DMS79 treated with DMSO at 0.1 percent for 48 hours (cell line): ENCODE data around the gene SPATS2L.

ENCODE experiments used
- DNase-seq: peaks from one replicate; lab custom pipeline; 2025; lab: John Stamatoyannopoulos, UW

Gene SPATS2L

DNA sequence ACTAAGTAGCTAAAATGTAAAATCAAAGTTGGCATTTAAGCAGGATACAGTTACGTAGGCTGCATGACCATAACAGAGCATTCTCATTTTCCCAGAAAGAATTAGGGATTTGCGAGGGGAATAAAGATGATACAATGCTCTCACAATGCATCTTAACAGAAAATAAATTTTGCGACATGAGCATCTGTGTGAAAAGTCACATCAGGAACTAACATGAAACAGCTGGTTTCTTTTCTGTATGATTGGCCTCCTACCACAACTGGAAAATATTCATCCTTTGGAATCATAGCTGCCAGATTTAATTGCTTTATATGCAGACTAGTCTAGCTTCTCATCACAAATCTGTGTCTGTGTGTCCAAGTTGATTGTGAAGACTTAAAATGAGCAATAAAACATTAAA, 137.4 kb downstream of the SPATS2L start:
- DNase-seq = no peak

DNA sequence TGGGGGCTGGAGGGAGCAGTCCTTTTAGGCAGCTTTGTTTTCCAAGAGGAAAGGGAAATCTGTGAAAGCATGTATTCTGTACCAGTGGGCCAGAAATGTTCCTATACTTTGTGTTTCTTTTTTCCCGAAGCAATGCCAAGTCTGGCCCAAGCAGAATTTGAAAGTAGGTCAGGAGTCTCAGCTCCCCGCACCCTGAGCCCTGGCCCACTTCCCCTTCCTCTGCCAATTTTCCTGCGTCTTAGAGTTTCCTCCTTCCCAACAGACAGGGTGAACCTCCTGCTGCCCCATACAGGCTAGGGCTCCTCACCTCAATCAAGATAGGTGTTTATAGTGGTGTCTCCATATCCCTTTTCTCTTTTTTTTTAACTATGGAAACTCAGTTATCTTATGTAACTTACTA, 138.0 kb downstream of the SPATS2L start:
- no peak for DNase-seq

DNA sequence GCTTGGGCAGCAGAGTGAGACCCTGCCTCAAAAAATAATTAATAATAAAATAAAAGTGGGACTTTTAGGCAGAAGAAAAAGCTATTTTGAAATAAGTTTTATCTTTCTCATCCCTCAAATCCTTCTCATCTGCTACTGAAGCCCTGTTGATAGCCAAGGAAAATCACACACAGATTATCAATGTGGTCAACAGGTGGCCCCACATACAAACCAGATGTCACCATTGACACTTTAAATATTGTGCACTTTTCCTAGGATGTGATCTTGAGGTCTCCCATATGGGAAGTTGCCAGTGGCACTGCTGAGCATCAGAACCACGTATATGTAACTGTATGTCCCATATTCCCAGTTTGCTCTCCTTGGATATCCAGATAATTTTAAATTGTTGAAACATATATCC, 138.8 kb downstream of the SPATS2L start:
- DNase-seq = no peak

DNA sequence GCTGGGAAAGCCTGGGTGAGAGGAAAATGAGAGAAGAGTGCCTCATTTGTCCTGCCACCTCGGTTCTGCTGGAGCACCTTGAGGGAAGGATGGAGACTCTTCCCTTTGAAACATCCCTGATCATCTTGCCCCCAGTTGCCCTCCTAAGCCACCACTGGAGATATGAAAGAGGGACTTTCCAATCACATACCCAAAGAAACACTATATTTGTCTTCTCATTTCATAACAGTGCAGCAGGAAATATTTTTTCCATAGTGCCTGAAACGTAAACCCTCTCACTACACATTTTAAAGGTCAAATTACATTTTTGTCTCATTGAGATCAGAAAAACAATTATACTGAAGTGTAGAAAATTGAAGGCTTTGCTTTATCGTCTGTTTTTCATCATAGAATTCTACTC, 140.1 kb downstream of the SPATS2L start:
- no peak for DNase-seq

DNA sequence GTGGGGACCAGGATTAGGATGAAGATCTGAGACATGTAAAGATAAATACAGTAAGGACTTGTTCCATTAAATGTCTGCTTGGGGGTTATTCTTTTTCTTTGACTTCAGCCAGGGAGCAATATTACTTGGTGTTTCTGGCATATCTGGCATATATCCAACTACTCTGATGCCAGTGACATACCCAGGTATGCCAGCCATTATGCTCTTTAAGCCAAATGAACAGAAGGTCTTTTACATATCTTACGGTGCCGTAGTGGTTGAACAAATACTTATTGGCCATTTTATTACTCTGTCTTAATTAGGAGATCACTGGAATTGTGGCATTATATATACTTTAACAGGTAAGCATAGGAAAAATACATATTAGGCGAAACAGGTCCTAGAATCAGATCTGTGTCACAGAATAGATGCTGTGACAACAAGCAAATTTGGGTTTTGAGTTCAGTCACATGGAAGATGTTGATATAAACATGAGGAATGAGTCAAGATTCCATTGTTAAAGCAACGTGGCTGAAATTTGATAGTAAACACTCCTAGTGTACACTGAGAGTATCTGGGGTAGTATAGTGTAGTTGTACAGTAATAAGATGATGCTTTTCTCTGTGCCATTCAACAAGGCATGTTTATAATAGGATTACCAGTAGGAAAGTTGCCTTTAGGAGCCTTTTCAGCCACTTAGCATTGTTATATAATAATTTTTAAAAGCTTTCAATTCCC, 140.8 kb downstream of the SPATS2L start:
- DNase-seq = peak; percentile 22

DNA sequence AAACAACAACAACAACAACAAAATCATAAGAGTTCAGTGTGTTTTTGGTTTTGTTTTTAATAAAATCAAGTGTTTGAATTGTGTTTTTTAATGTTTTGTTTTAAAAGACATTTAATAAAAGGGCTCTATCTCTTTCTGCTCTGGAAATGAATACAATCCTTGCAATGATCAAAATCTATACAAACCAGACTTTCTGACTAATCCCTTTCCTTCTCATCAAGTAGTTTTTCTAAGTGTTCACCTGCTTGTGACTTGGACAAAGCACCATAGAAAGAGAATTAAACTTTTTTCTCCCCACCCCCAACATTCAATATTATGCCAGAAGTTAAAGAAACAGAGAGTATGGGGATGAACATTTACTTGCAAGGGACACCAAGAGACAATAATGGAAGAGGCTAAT, 142.0 kb downstream of the SPATS2L start:
- no peak for DNase-seq

DNA sequence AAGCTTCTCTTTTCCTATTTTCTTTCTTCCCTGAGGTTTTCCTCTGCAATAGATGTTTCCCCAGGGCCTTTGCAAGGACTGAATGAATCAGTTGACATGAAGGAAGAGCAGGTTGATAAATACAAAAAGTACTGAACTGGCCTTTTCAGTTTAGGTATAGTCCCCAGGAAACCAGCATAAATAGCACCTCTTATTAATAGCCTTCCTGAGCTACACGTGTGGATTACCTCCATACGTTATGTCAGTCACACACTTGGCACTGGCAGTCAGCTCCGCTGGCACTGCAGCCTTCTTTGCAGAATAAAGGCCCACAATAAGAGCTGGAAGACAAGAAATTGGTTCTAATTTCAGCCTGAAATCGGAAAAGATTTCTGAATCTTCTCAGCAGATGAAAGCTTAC, 142.7 kb downstream of the SPATS2L start:
- DNase-seq = no peak

DNA sequence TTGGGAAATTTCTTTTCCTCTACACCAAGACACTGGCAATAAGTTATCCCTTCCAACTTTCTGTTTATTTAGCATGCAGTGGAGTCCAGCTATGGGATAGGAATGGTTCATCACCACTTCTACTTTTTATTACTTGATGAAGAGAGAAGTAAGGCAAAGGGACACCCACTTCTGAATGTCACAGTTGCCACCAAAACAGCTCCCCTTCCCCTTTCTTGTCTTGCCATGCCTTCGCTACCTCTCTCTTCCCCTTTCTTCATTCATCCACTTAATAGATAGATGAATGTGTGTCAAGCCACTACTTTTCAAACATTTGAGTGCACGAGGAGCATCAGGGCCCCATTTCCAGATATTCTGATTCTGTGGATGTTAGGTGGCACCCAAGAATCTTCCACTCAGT, 143.8 kb downstream of the SPATS2L start:
- DNase-seq = no peak

DNA sequence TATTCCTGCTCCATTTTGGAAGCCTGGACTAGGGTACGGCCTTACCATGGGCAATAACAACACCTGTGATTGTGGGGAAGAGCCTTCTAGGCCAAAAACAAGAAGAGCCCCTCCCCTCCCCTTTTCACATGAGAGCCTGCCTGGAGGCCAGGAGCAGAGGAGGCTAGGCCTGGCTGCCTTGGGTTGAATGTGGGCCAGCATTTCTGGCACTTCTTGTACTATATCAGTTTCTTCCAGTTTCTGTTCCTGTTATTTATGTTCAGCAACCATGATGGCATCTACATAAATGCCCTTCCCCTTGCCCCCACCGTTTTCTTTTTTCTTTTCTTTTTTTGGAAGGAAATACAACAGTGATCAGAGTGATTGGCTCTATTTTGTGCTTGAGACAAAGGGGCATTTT, 145.0 kb downstream of the SPATS2L start:
- DNase-seq = no peak

DNA sequence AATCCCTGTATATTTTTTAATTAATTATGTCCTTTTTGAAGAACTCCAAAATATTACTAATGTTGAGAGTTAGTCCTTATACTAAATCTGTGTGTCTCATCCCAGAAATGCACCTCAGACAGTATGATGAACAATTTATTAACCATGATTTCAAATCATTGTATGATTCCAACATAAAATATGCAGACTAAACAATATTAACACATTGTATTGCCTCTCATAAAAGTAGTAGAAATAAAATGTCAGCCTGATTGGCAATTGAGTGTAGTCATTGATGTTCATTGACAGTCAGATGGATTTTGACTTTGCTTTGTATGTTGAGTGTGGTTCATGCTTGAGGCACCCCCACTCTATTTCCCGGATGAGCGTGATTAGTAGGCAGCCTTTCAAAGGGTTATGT, 145.9 kb downstream of the SPATS2L start:
- DNase-seq = no peak

DNA sequence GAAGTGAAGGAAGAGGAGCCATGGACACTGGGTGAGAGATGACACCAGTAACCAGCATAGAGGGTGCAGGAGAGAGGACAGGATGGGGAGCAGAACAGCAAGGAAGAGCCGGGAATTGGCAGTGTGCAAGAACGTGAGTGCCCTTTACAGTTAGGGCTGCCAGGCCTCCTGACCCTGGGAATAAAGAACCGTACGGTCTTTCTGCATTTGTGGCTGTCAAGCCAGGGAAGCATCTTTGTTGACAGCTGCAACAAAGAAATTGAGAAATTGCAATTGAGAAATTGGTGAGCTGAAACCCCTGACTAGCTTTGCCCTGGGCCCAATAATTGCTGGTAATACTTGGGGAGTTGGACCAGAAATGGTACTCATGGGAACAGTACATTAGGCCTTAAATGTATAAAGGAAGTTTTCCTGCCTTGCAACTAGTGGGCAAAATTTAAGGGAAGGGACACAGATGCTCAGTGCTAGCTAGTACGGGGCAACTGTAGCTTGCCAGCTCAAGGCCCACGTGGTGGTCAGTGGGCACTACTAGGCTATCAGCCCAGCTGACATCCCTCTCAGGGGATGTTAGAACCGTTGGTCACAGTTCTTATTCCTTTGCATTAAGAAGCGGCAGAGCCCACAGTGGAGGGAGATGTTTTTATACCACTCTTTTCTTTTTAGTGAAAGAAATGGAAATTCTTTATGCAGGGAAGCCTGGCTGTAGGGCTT, 146.8 kb downstream of the SPATS2L start:
- no peak for DNase-seq

DNA sequence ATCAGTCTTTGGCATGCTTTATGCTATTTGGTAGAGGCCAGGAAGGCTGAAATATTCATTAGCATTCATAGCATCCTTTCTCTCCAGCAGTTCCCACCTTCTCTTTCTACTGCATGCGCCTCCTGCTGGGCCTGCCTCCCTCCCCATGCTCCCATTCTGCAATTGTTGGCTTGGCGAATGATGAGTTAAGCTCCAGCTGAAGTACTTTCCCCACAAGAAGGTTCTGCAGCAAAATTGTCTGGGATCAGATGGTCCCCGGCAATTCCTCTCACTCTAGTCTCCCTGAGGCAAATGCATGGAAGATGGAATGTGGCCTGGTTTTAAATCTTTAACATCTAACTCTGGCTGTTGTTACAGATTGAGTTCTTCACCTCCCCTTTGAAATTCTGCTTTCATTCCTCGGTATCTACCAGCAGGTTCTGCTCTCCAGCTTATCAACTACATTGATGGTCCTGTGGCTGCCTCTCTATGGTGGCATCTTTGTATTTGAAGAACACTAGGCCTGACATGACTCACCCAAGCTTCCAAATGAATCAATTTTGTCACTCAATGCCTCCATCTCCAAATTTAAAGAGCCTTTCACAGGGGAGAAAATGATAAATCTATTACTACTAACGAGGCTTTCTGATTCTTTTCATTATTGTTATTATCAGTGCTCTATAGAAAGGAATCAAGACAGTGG, 147.5 kb downstream of the SPATS2L start:
- no peak for DNase-seq

DNA sequence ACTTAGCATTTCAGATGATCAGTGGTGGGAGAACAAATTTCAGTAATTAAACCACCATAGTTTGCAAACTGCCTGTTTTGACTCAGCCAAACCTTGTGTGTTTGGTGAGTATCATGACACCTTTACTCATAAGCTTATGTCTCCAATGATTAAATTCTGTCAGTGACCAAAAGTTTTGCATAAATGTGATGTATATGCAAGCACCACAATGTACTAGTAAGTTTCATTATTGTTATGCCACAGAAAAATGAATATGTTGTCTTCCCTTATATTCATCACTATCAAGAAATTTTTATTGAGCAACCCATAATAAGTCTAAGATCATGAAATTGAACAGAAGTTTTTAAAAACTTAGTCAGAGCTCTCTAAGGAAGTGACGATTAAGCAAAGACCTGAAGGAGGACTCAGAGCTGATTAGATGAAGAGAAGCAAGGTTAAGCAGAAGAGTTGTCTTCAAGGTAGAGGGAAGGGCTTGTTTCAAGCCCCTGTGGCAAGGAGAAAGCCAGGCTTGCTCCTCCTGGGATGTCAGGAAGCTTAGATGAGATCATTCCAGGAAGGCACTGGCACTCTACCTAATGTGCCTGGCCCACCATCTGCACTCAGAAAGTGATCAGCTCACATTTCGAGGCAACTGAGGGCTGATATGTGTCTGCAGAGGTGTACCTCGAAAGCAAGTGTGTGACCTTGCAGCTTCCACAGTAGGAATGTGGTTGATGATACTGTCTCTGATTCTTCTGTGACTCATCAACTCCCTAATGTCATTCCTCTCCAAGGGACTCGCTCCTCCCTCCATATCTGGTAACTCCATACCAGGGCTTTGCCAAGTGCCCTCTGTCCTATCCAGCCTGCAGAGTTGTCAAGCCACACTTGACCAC, 148.7 kb downstream of the SPATS2L start:
- DNase-seq = no peak

DNA sequence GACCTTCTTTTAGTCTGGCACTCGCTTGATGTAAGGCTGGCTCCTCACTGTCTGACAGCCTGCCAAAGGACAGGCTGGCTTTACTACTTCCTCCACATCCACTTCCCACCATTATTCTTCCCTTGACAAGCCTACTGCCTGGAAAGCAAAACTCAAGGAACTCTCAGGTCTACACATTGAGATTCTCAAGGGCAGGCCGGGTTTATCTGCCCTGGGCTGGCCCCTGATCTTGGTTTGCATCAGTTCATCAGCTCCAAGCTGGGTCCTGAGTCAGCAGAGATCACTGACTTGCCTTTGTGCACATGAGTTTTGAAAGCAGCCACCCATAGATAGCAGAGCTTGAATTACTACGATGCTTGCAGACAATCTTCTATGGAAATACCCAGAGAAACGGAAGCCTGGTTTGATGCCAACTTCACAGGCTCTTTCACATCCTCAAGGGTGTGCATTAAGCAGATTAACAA, 149.5 kb downstream of the SPATS2L start:
- peak; percentile 77 for DNase-seq

DNA sequence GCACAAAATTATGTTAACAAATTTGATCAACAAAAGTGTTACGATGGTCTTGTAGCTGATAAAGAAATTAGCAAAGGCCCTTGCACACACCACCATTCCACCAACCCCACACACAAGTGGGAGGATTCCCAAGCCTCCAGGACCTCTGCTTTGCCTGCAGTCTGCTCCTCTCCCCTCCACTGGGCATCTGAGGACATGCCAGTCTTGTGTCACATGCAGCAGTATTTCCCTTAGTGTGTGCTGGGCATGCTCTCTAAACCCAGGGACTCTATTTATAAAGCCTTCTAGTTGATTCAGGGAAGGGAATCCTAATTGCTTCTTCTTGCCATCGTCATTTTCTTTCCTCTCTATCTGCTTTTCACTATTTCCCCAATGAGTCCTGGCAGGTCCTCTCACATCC, 150.1 kb downstream of the SPATS2L start:
- DNase-seq = peak; percentile 52

DNA sequence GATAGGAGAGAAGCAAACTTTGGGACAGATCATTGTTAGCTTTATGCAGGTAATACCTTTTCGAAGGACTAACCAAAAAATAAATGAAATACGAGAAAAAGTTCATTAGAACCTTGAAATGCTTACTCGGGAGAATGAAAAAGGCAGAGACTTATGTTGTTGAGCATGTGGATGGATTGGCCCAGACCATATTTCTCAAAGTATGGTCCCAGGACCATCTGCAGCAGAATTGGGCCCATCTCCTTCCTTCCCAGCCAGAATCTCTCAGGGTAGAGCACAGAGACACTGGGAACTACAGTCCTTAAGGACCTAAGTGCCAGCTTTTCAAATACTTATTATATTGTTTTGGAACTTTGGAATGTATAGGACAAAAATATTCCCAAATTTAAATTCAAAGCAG, 152.6 kb downstream of the SPATS2L start:
- DNase-seq = no peak

DNA sequence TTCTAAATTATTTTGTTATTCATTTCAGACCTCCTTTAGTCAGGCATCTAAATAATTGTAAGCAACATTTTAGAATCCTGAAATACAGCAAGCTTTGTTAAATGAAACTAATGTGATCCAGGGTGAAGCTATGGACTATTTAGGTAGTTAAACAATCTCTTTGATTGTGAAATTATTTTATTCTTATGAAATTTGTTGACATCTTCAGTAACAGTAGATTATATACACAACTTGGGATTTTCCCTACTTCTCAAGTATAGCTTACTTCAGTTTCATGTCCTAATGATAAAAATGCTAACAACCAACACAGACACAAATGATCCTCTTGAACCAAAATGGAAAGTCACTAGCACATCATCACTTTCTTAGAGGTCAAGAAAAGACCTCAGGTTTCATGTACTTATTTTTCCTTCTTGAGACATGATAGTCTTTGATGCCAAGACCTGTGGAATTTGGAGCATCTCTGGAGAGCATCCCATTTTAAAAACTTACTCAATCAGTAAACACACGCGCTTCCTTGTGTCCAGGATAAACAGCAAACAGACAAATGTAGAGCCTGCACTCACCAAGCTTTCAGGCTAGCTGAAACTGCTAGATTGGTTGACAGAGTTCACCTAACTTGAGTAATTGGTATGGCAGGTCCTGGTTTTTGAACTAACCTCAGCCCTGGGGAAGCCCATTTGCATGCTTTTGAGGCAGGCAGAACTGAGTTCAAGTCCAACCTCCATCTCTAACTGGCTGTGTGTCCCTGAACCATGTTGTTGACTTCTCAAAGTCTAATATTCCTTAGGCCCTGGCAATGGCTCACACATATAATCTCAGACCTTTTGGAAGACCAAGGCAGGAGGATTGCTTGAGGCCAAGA, 155.6 kb downstream of the SPATS2L start:
- no peak for DNase-seq

DNA sequence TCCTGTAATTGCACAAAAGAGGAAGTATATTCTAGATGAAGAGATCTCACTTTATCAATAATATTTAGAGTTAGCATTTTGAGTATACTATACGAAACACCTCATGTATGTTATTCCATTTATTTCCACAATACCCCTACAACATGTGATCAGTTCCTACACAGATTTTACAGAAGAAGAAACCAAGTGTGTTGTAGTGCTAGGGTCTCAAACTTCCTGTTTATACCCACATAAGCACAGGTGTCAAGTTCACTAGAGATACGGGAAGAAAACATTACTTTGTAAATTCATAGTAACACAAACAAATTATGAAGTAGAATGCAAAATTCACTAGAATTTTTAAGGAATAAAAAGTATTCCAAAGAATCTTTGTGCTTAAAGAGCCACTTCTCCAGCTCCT, 157.0 kb downstream of the SPATS2L start:
- no peak for DNase-seq

DNA sequence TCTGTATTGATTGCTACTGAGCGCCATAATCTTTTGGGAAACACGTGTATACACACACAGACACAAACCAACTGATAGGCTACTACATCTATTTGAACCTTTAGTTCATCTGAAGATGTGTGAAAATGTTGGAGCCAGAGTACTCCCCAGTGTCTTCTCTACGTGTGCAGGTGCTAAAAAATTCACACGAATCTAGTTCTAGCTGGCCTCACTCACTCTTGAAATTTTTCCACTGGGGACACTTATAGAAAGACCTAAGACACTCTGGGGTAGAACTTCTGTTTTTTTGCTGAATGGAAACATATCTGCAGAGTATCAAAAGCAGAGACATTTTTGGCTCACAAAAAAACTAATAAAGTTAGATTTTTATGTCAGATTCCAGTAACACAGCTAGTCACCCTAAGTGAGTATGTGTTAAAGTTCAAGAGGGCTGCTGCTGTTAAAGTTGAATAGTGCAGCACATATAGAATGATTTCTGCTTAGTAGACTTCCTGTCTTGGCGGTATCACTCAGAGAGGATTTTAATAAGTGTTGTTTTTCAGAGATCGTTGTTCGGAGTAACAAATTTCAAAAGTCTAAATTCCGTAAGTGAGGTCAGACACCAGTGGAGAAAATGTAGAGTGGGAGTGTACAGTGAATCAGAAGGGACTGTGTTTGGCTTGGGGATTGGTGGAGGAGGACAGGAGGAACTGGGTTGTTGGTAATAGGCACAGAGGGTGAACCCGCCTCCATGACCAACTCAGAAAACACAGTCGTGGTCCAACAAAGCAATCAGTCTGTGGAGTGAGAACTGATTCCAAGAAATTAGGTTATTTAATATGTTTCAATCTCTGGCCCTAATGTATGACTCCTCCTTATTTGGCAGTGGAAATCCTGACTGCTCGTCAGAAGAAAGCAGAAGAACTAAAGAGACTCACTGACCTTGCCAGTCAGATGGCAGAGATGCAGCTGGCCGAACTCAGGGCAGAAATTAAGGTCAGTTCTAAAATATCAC, 160.2 kb downstream of the SPATS2L start:
- DNase-seq = no peak
